ENCODE results near the gene DIAPH2.
A peak's percentile ranks its signal among the peaks of the same experiment; 100 is the strongest.
"Not testable (repeated sequence)": the region's sequence is repeated elsewhere in the genome, so short reads cannot be mapped to it uniquely, and the experiment has no call there.

The DIAPH2 gene

DNA sequence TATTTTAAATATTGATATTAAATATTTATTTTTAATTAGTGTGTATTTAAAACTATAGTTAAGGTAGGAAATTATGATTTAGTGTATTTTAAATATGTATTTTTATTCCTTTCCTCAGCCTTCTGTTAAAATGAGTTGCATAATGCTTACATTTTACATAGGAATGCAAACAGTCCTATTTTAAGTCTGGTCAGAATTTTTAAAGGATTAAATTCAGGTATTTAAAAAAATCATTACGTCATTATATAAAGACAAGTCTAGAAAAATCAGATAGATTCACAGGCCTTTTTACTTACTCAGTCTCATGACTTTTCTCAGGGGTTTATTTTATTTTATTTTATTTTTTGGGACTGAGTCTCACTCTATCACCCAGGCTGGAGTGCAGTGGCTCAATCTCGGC lies 148.7 kb downstream of the DIAPH2 start:
- DNase-seq (ENCODE audit: low spot score) = no peak

DNA sequence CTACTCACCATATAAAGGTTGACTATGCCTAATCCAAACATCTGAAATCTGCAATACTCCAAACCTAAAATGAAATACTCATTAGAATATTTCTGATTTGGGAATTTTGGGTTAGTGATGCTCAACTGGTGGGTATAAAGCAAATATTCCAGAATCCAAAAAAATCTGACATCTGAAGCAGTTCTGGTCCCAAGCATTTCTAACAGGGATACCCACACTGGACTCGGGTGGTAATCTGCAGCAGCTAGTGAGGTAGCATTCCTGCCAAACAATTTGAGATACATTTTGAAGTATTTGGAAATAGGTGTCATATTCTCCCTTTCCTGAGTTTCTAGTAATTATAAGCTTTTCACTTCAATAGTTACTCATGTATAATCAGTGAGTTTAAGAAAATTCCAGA lies 149.5 kb downstream of the DIAPH2 start:
- no peak for DNase-seq (ENCODE audit: low spot score)

DNA sequence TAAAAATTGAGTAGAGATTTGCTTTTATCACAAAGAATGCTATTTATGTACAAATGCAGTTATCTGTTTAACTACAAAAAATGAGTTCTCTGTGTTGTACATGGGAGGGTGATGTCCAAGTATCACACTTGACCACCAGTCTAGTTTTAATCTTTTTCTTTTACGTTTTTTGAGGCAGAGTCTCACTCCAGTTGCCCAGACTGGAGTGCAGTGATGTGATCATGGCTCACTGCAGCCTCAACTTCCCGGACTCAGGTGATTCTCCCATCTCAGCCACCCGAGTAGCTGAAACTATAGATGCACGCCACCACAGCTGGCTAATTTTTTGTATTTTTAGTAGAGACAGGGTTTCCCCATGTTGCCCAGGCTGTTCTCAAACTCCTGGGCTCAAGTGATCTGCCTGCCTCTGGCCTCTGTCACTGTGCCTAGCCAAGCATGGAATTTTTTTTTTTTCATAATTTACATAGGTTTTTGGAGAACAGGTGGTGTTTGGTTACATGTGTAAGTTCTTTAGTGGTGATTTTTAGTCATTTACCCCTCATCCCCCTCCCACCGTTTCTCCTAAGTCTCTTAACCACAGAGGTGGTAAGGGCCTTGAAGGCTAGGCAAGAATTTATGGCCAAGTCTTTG lies 151.1 kb downstream of the DIAPH2 start:
- no peak for DNase-seq (ENCODE audit: low spot score)

DNA sequence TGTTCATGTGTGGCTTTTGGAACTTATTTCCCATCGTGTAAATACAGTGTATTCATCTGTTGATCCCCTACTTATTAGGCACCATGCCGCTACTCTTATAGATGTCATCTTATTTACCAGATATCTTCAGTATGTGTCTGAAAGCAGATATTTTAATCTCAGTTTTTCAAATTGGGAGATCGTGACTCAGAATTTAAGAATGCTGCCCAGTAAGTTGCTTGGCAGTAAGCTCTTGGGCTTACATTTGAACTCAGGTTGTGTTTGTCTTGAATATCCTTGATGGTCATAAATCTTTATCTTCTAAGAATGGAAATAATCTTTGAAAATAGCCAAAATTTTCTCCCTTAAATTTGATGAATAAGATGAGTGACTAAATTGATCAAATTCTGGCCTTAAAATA lies 153.2 kb downstream of the DIAPH2 start:
- no peak for DNase-seq (ENCODE audit: low spot score)

DNA sequence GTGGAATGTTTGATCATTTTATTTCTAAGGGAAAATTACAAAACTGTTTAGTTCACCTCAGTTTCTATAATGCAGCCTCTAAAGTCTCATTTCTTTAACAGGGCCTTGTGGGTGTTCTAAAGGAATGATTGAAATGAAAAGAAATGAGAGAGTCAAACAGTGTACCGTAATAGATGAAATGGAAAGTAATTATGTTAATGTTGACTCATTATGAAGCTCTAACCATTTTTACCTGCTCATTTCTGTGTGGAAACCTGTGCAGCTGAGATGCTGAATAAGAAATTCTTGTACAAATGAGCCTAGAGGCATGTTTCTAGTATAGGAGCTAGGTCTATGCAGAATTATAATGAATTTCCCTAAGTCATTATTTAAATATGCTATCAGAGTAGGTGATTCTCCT lies 153.9 kb downstream of the DIAPH2 start:
- DNase-seq (ENCODE audit: low spot score) = no peak

DNA sequence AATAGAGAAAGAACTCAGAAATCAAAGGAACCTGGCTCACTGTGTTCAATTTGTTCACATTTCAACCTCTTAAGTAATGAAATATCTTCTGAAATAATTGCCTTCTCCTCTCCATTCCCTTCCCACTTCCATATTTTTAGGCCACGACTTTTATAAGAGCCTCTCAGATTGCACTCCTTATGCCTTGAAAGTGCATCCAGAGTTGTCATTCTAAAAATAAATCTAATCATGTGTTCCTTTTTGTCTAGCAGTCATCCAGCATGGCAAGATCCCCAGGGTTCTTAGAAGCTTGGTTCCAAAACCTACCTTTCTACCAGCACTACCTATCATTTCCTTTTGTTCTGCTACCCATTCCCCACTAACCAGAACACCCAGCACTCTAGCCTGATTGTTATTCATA lies 156.7 kb downstream of the DIAPH2 start:
- no peak for DNase-seq (ENCODE audit: low spot score)

DNA sequence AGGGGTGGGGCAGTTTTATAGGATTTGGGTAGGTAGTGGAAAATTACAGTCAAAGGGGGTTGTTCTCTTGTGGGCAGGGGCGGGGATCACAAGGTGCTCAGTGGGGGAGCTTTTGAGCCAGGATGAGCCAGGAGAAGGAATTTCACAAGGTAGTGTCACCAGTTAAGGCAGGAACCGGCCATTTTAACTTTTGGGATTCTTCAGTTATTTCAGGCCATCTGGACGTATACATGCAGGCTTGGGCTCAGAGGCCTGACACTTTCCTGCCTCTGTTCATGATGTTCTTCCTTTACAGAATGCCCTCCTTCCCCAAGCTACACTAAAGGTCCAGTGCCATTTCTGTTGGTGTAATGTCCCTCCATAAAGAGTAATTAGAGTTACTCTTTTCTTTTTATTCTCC lies 157.2 kb downstream of the DIAPH2 start:
- DNase-seq (ENCODE audit: low spot score) = not testable (repeated sequence)

DNA sequence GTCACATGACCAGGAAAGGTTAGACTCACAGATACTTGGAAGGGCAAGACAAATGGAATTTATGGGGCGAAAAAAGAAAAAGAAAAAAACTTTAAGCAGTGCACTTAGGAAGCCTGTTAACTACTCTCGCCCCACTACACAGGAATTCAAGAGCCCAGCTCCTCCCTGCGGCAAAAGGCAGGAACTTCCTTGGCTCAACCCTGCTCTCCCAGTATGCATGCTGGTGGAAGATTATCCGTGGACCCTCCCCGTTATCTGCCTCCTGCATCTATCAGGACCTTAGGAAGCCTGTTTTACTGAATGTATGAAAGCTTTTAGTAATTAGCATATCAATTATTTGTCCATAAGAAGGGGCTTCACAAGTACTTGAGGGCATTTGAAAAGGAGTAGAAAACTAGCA lies 158.9 kb downstream of the DIAPH2 start:
- DNase-seq (ENCODE audit: low spot score) = peak; percentile 26

DNA sequence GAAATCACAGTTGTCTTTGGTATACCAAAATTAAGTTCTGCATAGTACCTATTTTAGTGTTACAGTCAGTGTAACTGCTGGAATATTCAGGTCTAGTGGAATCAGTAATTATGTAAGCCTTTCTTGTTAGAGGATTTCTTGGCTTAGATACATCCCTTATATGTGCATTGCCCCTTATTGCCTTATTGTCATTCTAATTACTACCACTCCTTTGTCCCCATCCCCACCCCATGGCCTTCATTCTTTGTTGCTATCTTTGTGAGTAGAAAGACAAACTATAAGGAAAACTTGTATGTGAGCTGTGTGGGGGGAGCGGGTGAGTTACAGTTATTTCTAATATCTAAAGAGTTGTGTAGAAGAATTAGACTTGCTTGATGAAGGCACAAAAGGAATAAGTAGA lies 162.2 kb downstream of the DIAPH2 start:
- no peak for DNase-seq (ENCODE audit: low spot score)

DNA sequence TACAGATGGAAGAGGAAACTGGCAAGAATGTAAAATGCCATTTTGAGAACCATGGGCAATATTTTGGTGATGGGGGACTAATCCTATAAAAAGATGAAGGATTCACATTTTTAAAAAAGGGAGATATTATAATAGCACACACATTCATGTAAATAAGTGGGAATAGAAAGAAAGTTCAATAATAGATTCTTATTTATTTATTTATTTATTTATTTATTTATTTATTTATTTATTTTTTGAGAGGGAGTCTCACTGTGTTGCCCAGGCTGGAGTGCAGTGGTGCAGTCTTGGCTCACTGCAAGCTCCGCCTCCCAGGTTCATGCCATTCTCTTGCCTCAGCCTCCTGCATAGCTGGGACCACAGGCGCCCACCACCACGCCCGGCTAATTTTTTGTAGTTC lies 174.8 kb downstream of the DIAPH2 start:
- DNase-seq (ENCODE audit: low spot score) = not testable (repeated sequence)

DNA sequence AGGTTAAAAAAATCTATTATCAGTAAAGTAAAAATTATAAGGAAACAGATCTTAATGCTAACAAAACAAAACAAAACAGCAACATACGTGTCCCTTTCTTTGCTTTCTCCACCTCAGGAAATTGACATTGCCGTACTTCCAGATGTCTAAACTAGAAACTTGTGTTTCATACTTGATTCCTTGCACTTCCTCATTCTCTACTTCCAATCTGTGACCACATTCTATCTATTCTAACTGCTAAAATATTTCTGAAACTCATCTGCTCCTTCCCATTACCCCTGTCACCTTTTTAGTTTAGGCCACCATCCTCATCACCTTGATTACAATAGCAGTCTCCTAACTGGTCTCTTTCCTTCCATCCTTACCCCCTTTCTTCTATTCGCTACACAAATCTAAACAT lies 176.6 kb downstream of the DIAPH2 start:
- no peak for DNase-seq (ENCODE audit: low spot score)

DNA sequence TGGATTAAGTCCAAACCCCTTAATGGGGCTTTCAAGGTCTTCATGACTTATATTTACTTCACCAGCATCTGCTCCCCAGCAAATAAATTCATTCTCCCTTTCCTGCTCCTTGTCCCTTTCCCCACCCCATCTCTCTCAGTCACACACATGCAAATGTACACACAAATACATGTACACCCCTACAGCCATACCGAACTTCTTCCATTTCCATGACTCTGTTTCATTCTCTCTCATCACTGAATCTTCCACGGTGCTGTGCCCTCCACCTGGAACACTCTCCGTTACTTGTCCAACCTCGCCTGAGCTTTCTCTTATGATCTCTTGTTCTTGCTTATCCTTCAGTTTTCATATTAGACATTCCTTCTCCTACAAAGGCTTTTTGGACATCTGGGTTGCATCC lies 177.0 kb downstream of the DIAPH2 start:
- no peak for DNase-seq (ENCODE audit: low spot score)

DNA sequence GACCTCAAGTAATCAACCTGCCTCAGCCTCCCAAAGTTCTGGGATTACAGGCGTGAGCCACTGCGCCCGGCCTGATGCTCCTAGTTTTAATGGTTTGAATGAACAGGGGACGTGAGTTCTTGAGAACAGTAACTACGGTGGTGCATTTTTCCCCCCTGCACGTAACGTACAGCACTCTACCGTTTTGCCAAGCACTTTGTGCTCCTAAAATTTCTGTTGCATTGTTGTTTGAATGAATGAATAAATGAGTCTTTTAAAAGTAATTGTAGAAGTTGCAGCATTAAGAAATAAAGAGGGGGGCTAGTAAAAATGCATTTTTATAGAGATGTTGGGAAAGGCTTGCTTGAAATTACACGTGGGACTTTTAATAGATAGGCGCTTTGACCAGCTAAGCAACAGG lies 199.0 kb downstream of the DIAPH2 start, which contains the start of gene RPA4:
RPA4 (plus strand) TSS at position 301 of the 400 bp plus-strand sequence. CDS start 403 bp downstream, outside the sequence.
- DNase-seq (ENCODE audit: low spot score) = no peak

DNA sequence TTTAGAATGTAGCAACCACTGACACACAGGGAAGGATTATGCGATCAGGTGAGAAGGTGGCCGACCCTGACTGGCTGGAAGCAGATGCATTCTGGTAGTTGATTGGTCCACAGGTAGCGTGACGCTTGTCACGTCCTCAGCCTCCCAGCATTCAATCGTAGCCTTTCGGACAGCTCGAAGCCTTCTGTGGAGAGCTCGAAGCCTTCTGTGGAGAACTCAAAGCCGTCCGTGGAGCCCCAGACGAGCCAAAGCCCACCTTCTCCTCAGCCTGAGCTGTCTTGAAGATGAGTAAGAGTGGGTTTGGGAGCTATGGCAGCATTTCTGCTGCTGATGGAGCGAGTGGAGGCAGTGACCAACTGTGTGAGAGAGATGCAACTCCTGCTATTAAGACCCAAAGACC lies 199.4 kb downstream of the DIAPH2 start:
- no peak for DNase-seq (ENCODE audit: low spot score)

DNA sequence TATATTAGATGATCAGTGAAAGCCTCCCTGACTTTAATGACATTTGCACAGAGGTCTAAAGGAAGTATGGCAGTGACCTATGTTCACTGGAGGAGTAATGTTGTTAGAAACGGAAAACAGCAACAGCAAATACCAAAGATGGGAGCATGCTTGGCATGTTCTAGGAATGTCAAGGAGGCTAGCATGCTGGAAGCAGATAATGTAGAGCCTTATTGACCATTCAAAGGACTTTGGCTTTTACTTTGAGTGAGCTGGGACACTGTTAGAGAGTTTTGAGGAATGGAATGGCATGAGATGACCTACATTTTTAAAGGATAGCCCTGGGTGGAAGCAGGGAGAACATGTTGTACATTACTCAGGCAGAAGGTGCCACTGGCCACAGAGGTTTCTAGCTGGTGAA lies 205.1 kb downstream of the DIAPH2 start:
- no peak for DNase-seq (ENCODE audit: low spot score)

DNA sequence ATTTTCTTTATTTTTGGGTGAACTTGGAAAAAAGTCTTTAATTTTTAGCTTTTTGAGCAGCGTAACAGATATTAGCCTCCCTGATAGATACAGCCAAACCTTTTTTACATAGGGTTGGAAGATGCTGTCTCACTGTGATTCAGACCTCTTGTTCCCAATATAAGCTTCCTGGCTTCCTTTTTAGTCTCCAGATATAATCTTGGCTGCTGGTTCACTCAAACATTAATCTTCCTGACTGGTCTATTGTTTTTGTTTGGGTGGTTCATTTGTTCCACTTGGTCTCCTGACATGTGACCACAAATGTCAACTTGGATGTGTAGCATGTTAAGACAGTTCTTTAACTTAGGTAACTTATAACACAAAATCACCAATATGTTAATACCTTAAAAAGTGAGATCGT lies 222.1 kb downstream of the DIAPH2 start:
- DNase-seq (ENCODE audit: low spot score) = no peak

DNA sequence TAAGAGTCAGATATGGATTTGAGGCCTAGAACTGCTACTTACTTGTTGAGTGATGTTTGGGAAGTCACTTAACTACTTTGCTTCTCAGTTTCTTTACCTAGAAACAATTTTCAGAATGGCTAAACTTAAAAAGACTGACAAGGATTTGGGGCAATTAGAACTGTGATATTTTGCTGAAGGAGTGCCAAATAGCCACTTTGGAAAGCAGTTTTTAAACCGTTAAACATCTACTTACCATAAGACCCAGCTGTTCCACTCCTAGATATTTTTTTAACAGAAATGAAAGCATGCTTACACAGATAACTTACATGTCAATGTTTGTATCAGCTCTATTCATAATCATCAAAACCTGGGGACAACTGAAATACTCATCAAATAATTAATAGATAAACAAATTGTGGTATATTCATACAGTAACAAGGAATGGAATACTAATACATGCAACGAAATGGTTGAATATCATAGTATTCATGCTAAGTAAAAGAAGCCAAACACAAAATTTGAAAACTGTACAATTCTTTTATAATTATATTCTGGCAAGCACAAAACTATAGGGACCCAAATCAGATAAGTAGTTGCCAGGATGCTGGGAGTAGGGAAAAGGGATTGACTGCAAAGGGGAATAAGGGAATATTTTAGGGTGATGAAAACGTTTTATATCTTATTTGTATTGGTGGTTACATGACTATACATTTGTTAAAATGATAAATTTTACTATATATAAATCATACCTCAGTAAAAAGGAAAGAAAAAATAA lies 223.1 kb downstream of the DIAPH2 start:
- no peak for DNase-seq (ENCODE audit: low spot score)

DNA sequence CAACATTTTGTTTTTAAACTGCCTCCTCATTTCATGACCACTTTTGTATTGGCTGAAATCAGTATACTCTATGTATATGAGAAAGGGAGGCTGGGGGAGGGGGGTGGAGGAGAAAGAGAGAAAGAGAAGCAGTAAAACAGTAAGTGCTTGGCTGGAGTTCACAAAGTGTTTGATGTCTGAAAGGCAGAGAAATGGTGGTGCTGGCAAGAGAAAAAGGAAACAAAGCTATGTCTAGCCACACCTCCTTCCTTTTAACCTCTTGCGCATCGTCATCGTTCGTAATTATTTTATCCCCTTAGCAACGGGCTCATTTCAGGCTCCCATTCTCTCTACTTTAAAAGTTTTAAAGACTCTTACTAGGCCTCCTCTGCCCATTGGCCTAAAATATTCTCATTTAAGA lies 224.6 kb downstream of the DIAPH2 start:
- no peak for DNase-seq (ENCODE audit: low spot score)

DNA sequence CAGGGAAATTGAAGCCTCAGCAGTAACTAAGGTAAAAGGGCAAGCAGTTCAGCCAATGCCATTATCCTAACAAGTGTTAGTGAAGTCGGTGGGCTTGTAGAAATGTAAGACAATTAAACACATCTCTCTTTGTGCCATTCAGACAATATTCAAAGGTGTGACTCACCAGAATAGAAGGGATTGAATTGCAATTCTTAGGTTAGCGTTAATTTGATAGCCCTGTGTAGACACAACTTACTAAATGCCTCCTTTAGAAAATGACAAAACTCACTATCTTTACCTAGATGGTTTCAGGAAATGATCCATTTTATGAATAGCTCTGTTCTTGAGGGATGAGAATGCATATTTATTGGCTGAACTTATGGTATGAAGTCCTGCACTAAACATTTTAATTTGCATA lies 234.2 kb downstream of the DIAPH2 start:
- no peak for DNase-seq (ENCODE audit: low spot score)

DNA sequence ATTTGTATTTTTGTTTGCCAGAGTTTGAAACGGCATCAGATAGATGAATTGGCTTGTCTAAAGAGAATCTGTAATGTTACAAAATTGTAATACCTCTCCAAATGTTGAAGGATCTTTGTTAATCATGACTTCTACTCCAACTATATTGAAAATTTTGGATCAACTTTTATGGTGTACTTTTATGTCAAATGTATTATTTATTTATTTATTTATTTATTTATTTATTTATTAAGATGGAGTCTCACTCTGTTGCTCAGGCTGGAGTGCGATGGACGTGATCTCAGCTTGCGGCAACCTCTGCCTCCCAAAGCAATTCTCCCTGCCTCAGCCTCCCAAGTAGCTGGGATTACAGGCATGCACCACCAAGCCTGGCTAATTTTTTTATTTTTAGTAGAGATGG lies 235.0 kb downstream of the DIAPH2 start:
- no peak for DNase-seq (ENCODE audit: low spot score)

DNA sequence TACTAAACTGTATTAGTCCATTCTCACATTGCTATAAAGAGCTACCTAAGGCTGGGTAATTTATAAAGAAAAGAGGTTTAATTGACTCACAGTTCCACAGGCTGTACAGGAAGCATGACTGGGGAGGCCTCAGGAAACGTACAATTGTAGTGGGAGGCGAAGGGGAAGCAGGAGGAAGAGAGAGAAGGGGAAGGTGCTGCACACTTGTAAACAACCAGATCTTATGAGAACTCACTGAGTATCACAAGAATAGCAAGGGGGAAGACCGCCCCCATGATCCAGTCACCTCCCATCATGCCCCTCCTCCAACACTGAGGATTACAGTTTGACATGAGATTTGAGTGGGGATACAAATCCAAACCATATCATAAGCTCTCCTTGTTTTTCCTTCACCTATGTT lies 239.9 kb downstream of the DIAPH2 start:
- DNase-seq (ENCODE audit: low spot score) = no peak

DNA sequence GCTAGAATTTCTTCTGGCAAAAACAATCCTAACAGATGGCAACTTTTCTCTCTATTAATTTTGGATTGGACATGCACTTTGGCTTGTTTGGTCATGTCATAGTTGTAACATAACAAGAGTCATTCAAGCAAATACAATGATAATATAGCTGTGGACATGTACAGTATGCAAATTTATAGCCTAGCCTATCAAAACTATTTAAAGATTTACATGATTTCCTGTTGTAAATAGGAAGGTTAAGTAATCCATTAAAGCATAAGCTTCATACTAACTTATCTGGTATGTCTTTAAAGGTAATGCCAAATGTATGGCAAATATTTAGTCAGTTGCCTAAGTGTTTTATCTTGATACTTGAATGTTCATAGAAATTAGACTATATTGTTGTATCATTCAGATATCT lies 244.4 kb downstream of the DIAPH2 start:
- DNase-seq (ENCODE audit: low spot score) = no peak

DNA sequence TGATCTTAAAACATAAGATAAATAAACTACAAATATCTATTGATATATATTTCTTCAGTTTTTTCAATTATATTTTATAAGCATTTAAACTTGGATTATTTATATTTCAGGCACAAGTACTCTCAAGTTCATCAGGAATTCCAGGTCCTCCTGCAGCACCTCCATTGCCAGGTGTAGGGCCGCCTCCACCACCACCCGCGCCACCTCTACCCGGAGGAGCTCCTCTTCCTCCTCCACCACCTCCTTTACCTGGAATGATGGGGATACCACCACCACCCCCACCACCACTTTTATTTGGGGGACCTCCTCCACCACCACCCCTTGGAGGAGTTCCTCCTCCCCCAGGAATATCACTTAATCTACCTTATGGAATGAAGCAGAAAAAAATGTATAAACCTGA lies 273.1 kb downstream of the DIAPH2 start:
- DNase-seq (ENCODE audit: low spot score) = no peak

DNA sequence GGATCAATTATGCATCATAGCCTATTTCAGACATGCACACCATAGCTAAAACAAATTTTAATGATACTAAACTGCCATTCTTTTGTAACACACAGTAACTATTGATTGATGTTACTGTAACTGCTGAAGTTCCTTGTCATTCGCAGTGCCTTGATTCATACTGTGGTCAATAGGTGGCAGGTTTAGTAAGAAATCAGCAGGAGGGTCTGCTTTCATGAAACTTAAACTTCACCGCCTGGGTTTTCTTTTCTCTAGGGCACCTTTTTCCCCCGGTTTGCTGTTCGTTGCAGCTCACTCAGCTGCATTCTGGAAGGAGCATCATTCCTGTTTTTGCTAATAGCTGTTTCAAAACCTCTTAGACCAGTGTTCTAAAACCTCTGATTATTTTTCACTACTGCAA lies 287.2 kb downstream of the DIAPH2 start:
- DNase-seq (ENCODE audit: low spot score) = peak; percentile 4
